ENCODE data around the gene SMPD3.
A peak's percentile ranks its signal among the peaks of the same experiment; 100 is the strongest.

The SMPD3 gene

GRCh38 chr16:68404736-68405345 is 43.5 kb downstream of the SMPD3 start:
- DNase-seq (ENCODE audit: low read depth, low spot score): no peak

GRCh38 chr16:68403704-68404103 is 44.6 kb downstream of the SMPD3 start:
- no peak for DNase-seq (ENCODE audit: low read depth, low spot score)

- DNase-seq (ENCODE audit: low read depth, low spot score): no peak
Observed at GRCh38 chr16:68403177-68403576, 45.1 kb downstream of the SMPD3 start.

- no peak for DNase-seq (ENCODE audit: low read depth, low spot score)
Observed at GRCh38 chr16:68402748-68403040, 45.6 kb downstream of the SMPD3 start.

GRCh38 chr16:68401871-68402747 is 46.2 kb downstream of the SMPD3 start:
- no peak for DNase-seq (ENCODE audit: low read depth, low spot score)

- no peak for DNase-seq (ENCODE audit: low read depth, low spot score)
Observed at GRCh38 chr16:68400924-68401460, 47.3 kb downstream of the SMPD3 start.

GRCh38 chr16:68400083-68400923 is 48.0 kb downstream of the SMPD3 start:
- DNase-seq (ENCODE audit: low read depth, low spot score): no peak

- DNase-seq (ENCODE audit: low read depth, low spot score): no peak
Observed at GRCh38 chr16:68399456-68399855, 48.9 kb downstream of the SMPD3 start.

GRCh38 chr16:68397710-68398201 is 50.6 kb downstream of the SMPD3 start:
- DNase-seq (ENCODE audit: low read depth, low spot score): no peak

GRCh38 chr16:68396481-68396880 is 51.8 kb downstream of the SMPD3 start:
- DNase-seq (ENCODE audit: low read depth, low spot score): peak; percentile 13

- no peak for DNase-seq (ENCODE audit: low read depth, low spot score)
Observed at GRCh38 chr16:68395815-68396214, 52.5 kb downstream of the SMPD3 start.

GRCh38 chr16:68395167-68395786 is 53.0 kb downstream of the SMPD3 start:
- no peak for DNase-seq (ENCODE audit: low read depth, low spot score)

GRCh38 chr16:68393333-68393732 is 55.0 kb downstream of the SMPD3 start:
- no peak for DNase-seq (ENCODE audit: low read depth, low spot score)

- no peak for DNase-seq (ENCODE audit: low read depth, low spot score)
Observed at GRCh38 chr16:68389750-68390371, 58.4 kb downstream of the SMPD3 start.

GRCh38 chr16:68389006-68389405 is 59.3 kb downstream of the SMPD3 start:
- DNase-seq (ENCODE audit: low read depth, low spot score): no peak

GRCh38 chr16:68388124-68388523 is 60.2 kb downstream of the SMPD3 start:
- no peak for DNase-seq (ENCODE audit: low read depth, low spot score)

GRCh38 chr16:68387301-68387700 is 61.0 kb downstream of the SMPD3 start:
- DNase-seq (ENCODE audit: low read depth, low spot score): no peak

GRCh38 chr16:68386628-68387027 is 61.7 kb downstream of the SMPD3 start:
- no peak for DNase-seq (ENCODE audit: low read depth, low spot score)

GRCh38 chr16:68385371-68385770 is 62.9 kb downstream of the SMPD3 start:
- no peak for DNase-seq (ENCODE audit: low read depth, low spot score)

- DNase-seq (ENCODE audit: low read depth, low spot score): no peak
Observed at GRCh38 chr16:68384288-68385161, 63.8 kb downstream of the SMPD3 start.

Data from activated CD4-positive, CD25-positive, alpha-beta regulatory T cell treated with anti-CD3 and anti-CD28 coated beads, Interleukin-2, amount 50 U/mL, for 16 hours (primary cell).